OCI-LY7 (cell line): ENCODE results near the gene MIA3. TPM values are rescaled to one million over a fixed set of nuclear protein-coding genes. Genes with fewer than 3 reads are reported as not detected.

Experiments
- BruUV-seq: library from RNA; stranded (reverse); fragments of 400-500 nt; replicated peaks from 2 replicates; lab custom pipeline; 2021; lab: Mats Ljungman, UMichigan
- CTCF ChIA-PET: fragments of 300-600 bp; sonication (Branson Sonifier 250); formaldehyde crosslinking; loops from one replicate; lab custom pipeline; 2022; ENCODE audit warnings: antibody characterized with exemption; ENCODE audit not compliant: unreplicated experiment; lab: Charles Lee
- POLR2A ChIA-PET: fragments of 300-600 bp; sonication (Branson Sonifier 250); formaldehyde crosslinking; loops from one replicate; lab custom pipeline; 2022; ENCODE audit warnings: antibody characterized with exemption; lab: Charles Lee
- DNase-seq: peaks from one replicate; pipeline ENCODE4 v3.0.0-alpha.2; 2015; ENCODE audit warnings: low spot score
- H2AFZ ChIP-seq: fragments of 200-600 bp; sonication (generic), shearing (Covaris generic); 2 replicates; pipeline ENCODE4 v1.6.1; 2014; ENCODE audit warnings: mild to moderate bottlenecking, antibody characterized with exemption, low read length, moderate library complexity
- H3K27ac ChIP-seq: fragments of 200-600 bp; sonication (generic); 2 replicates; pipeline ENCODE4 v1.5.1; 2014; ENCODE audit warnings: mixed run types, low read depth, mild to moderate bottlenecking, moderate library complexity, low read length, inconsistent platforms; ENCODE audit not compliant: poor library complexity, severe bottlenecking
- H3K36me3 ChIP-seq: fragments of 200-600 bp; sonication (generic); 2 replicates; pipeline ENCODE4 v1.6.1; 2014; ENCODE audit warnings: mild to moderate bottlenecking, antibody characterized with exemption, low read length, moderate library complexity, mixed read lengths; ENCODE audit not compliant: insufficient read depth
- H3K4me1 ChIP-seq: fragments of 200-600 bp; sonication (generic); 2 replicates; pipeline ENCODE4 v1.5.1; 2014; ENCODE audit warnings: mild to moderate bottlenecking, low read length; ENCODE audit not compliant: insufficient read depth, poor library complexity, severe bottlenecking
- H3K4me2 ChIP-seq: fragments of 200-600 bp; sonication (generic); 2 replicates; pipeline ENCODE4 v1.6.1; 2014; ENCODE audit warnings: mild to moderate bottlenecking, low read length
- H3K4me3 ChIP-seq: fragments of 200-600 bp; sonication (generic); 2 replicates; pipeline ENCODE4 v1.5.1; 2014; ENCODE audit warnings: mild to moderate bottlenecking, low read depth, low read length; ENCODE audit not compliant: poor library complexity, severe bottlenecking
- H3K79me2 ChIP-seq: fragments of 200-600 bp; sonication (generic); 2 replicates; pipeline ENCODE4 v1.6.1; 2016; ENCODE audit warnings: low read depth, mild to moderate bottlenecking, low read length, moderate library complexity, mixed read lengths; ENCODE audit not compliant: insufficient read depth
- H3K9me2 ChIP-seq: fragments of 200-600 bp; sonication (generic); 2 replicates; pipeline ENCODE4 v1.6.1; 2016; ENCODE audit warnings: mild to moderate bottlenecking, low read length, mixed read lengths; ENCODE audit not compliant: insufficient read depth
- H3K9me3 ChIP-seq: fragments of 200-600 bp; sonication (generic); 2 replicates; pipeline ENCODE4 v1.6.1; 2014; ENCODE audit warnings: mild to moderate bottlenecking, mixed run types, low read length, mixed read lengths
- H4K20me1 ChIP-seq: fragments of 200-600 bp; sonication (generic); 2 replicates; pipeline ENCODE4 v1.6.1; 2014; ENCODE audit warnings: mild to moderate bottlenecking, antibody characterized with exemption, low read length, moderate library complexity, mixed read lengths; ENCODE audit not compliant: insufficient read depth
- CTCF ChIP-seq: fragments of 200-600 bp; sonication (generic); conservative IDR thresholded peaks from 2 replicates; pipeline ENCODE4 v1.5.1; 2014; ENCODE audit warnings: mild to moderate bottlenecking, antibody characterized with exemption, low read length, moderate library complexity, mixed read lengths
- EZH2phosphoT487 ChIP-seq: fragments of 200-600 bp; sonication (generic); IDR thresholded peaks from 2 replicates; pipeline ENCODE4 v1.6.1; 2018; ENCODE audit warnings: low read depth, borderline replicate concordance, mild to moderate bottlenecking, mixed run types, antibody characterized with exemption, low read length, moderate library complexity, mixed read lengths
- intact Hi-C: fragments of 100-400 bp; cut with micrococcal nuclease; formaldehyde crosslinking; loops from one replicate; pipeline ENCODE4 v1.10.0; 2022; ENCODE audit not compliant: unreplicated experiment
- total RNA-seq, 2 experiments: library from RNA; depleted of rRNA in 1 of 2; stranded (reverse); fragments of >200 nt in 1 of 2; shearing (Covaris generic) in 1 of 2; gene quantifications; 2 replicates each; pipeline ENCODE4 v1.2.3, GENCODE V29; 2014 to 2022

The MIA3 gene
- total RNA-seq, 2 experiments from 2014 or later: 23.5 to 57.1 TPM

- TF ChIP-seq CTCF (no peak), EZH2phosphoT487 (no peak)
- peaks cover 7% of the 10 kb centered on the region for H3K4me1 ChIP-seq
- no peaks in the 10 kb centered on the region for H4K20me1 ChIP-seq
- no peak overlapping the region for H2AFZ ChIP-seq
- intact Hi-C loops: no loop called here
- H3K9me2 ChIP-seq: no peaks in the 10 kb centered on the region
- no peak overlapping the region for H3K4me3 ChIP-seq
- no peak for DNase-seq
- no peaks in the 10 kb centered on the region for H3K9me3 ChIP-seq
- H3K79me2 ChIP-seq: no peaks in the 10 kb centered on the region
- no peak overlapping the region for H3K4me2 ChIP-seq
- no peak overlapping the region for H3K27ac ChIP-seq
- POLR2A ChIA-PET: no interaction called here
- BruUV-seq: no TSS peak
- peaks cover 5% of the 10 kb centered on the region; the same call in 1 of the 2 replicates for H3K36me3 ChIP-seq
- CTCF ChIA-PET: no interaction called here
These were observed 5.6 kb downstream of the MIA3 start for GRCh38 chr1:222623458-222623857.

- intact Hi-C loops: no loop called here
- DNase-seq: no peak
- no peaks in the 10 kb centered on the region for H3K9me3 ChIP-seq
- H4K20me1 ChIP-seq: no peaks in the 10 kb centered on the region
- ChIA-PET CTCF (interaction anchor here (0.6 kb wide), 1 partner anchor 553 kb away, joined by 3 read pairs; no protein-coding TSS in a partner anchor), POLR2A (no interaction called here)
- no peaks in the 10 kb centered on the region for H3K9me2 ChIP-seq
- no peak overlapping the region for H3K27ac ChIP-seq
- H3K4me2 ChIP-seq: no peak overlapping the region
- peaks cover 5% of the 10 kb centered on the region; the same call in 1 of the 2 replicates for H3K36me3 ChIP-seq
- TF ChIP-seq EZH2phosphoT487 (no peak), CTCF (no peak)
- H3K4me1 ChIP-seq: no peaks in the 10 kb centered on the region
- H2AFZ ChIP-seq: no peak overlapping the region
- no peak overlapping the region for H3K4me3 ChIP-seq
- no peaks in the 10 kb centered on the region for H3K79me2 ChIP-seq
- BruUV-seq: no TSS peak
These were observed 6.3 kb downstream of the MIA3 start for GRCh38 chr1:222624214-222624613.

GRCh38 chr1:222627232-222627631, 9.3 kb downstream of the MIA3 start:
- intact Hi-C loops: no loop called here
- no TSS peak for BruUV-seq
- H3K9me2 ChIP-seq: no peaks in the 10 kb centered on the region
- no peak overlapping the region for H3K4me2 ChIP-seq
- H3K36me3 ChIP-seq: peaks cover 5% of the 10 kb centered on the region; the same call in 1 of the 2 replicates
- DNase-seq: no peak
- no peak overlapping the region for H3K27ac ChIP-seq
- no peak overlapping the region for H2AFZ ChIP-seq
- H3K4me1 ChIP-seq: no peaks in the 10 kb centered on the region
- no peak overlapping the region for H3K4me3 ChIP-seq
- TF ChIP-seq EZH2phosphoT487: no peak
- no peak for TF ChIP-seq CTCF
- ChIA-PET CTCF (no interaction called here), POLR2A (interaction anchor here (0.7 kb wide), 1 partner anchor 28 kb away, joined by 3 read pairs; no protein-coding TSS in a partner anchor)
- H3K9me3 ChIP-seq: no peaks in the 10 kb centered on the region
- no peaks in the 10 kb centered on the region for H4K20me1 ChIP-seq
- H3K79me2 ChIP-seq: no peaks in the 10 kb centered on the region
